Gastroesophageal sphincter (tissue), 3 donors: Measurements from ENCODE around the gene PARN.

ENCODE experiments used
- CTCF ChIP-seq, 4 experiments: fragments of 200-600 bp in 2 of 4; fragments of 450-650 bp in 2 of 4; sonication (generic) in 1 of 4; IDR thresholded peaks; one replicate each; pipeline ENCODE4 v1.5.1; 2017 to 2019; ENCODE audit warnings: antibody characterized with exemption in 4 of 4, mild to moderate bottlenecking in 2 of 4, moderate library complexity in 2 of 4
- EP300 ChIP-seq: sonication (generic); formaldehyde crosslinking; IDR thresholded peaks from one replicate; pipeline ENCODE4 v1.6.1; 2017; ENCODE audit warnings: antibody characterized with exemption, mild to moderate bottlenecking
- POLR2A ChIP-seq, 2 donors: fragments of 450-650 bp; IDR thresholded peaks; one replicate each; pipeline ENCODE4 v1.6.1; 2017; ENCODE audit warnings: antibody characterized with exemption in 2 of 2, mild to moderate bottlenecking in 2 of 2, moderate library complexity in 1 of 2
- POLR2AphosphoS5 ChIP-seq: sonication (generic); formaldehyde crosslinking; IDR thresholded peaks from one replicate; pipeline ENCODE4 v1.6.1; 2017; ENCODE audit warnings: antibody characterized with exemption

DNA sequence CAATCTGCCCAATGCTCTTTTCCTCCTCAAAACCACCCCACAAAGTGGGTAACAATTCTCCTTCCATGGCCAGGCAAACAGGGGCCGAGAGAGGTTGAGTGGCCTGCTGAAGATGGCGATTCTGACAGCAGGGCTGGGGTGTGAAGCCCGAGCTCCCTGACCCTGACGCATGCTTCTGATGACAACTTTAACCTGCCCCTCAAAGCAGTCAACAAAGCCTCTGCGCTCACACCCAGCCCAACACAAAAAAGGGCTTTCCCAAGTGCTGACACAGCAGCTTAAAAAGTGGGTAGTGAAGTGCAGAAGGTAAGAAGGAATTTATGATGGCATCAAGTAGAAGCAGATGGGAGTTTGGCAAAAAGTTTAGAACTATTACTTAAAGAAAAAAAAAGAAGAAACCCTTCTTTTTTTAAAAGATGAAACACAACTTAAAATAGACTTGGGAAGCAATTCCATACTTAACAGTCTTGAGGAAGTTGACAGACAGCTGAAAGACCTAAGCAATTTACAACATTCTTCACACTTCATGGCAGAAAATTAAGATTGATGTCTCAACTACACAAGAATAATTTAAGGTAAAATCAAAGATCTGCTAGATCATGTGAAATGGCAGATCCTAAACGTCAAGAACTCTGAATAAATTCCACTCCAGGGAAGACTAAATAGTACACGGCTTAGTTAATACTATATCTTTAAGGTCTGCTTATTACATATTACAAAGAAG, 133.9 kb downstream of the PARN start:
- TF ChIP-seq CTCF (IDR thresholded peaks at IDR 0.05) = no peak
- TF ChIP-seq POLR2A (IDR thresholded peaks at IDR 0.05) = no peak
- TF ChIP-seq POLR2AphosphoS5 = no peak
- TF ChIP-seq EP300 = no peak
